Activated naive CD8-positive, alpha-beta T cell (primary cell): Measurements from ENCODE around the gene SPPL3.
A peak's percentile ranks its signal among the peaks of the same experiment; 100 is the strongest.
"Not testable (repeated sequence)": the region's sequence is repeated elsewhere in the genome, so short reads cannot be mapped to it uniquely, and the experiment has no call there.

Experiments
- H3K27ac Mint-ChIP-seq: one replicate; pipeline ENCODE4 v1.8.0; 2021; ENCODE audit warnings: mixed read lengths
- H3K27me3 Mint-ChIP-seq: one replicate; pipeline ENCODE4 v1.8.0; 2021; ENCODE audit warnings: mixed read lengths
- H3K36me3 Mint-ChIP-seq: one replicate; pipeline ENCODE4 v1.8.0; 2021; ENCODE audit warnings: mixed read lengths
- H3K4me1 Mint-ChIP-seq: one replicate; pipeline ENCODE4 v1.8.0; 2021; ENCODE audit warnings: low read depth, mixed read lengths
- H3K4me3 Mint-ChIP-seq: one replicate; pipeline ENCODE4 v1.8.0; 2021; ENCODE audit warnings: mild to moderate bottlenecking, mixed read lengths
- H3K9me3 Mint-ChIP-seq: one replicate; pipeline ENCODE4 v1.8.0; 2021; ENCODE audit warnings: low read depth, mixed read lengths

The SPPL3 gene

GRCh38 chr12:120904197-120904773 is at the start of gene SPPL3:
TSS of gene SPPL3 (minus strand) at chr12:120904358. CDS start at chr12:120903867, 491 bp downstream.
- H3K27me3 Mint-ChIP-seq: no peaks in the 10 kb centered on the region
- no peaks in the 10 kb centered on the region for H3K9me3 Mint-ChIP-seq
- H3K27ac Mint-ChIP-seq: peak within 1 kb of the TSS; percentile 97
- H3K4me1 Mint-ChIP-seq: peaks cover 31% of the 10 kb centered on the region
- peaks cover 1% of the 10 kb centered on the region for H3K36me3 Mint-ChIP-seq
- peak within 1 kb of the TSS; percentile 100 for H3K4me3 Mint-ChIP-seq

GRCh38 chr12:120950807-120951206 is 46.6 kb upstream of the SPPL3 start:
- H3K27ac Mint-ChIP-seq: no peak overlapping the region

GRCh38 chr12:120950260-120950799 is 46.2 kb upstream of the SPPL3 start:
- not testable (repeated sequence) for H3K27me3 Mint-ChIP-seq, H3K36me3 Mint-ChIP-seq, H3K4me1 Mint-ChIP-seq, H3K4me3 Mint-ChIP-seq, H3K9me3 Mint-ChIP-seq, H3K27ac Mint-ChIP-seq

More at GRCh38 chr12:120950807-120951206, 46.6 kb upstream of the SPPL3 start:
- H3K4me3 Mint-ChIP-seq: no peak overlapping the region
- no peaks in the 10 kb centered on the region for H3K27me3 Mint-ChIP-seq
- no peaks in the 10 kb centered on the region for H3K9me3 Mint-ChIP-seq
- H3K4me1 Mint-ChIP-seq: no peaks in the 10 kb centered on the region
- H3K36me3 Mint-ChIP-seq: no peaks in the 10 kb centered on the region

- H3K27me3 Mint-ChIP-seq, H3K9me3 Mint-ChIP-seq, H3K27ac Mint-ChIP-seq, H3K4me3 Mint-ChIP-seq, H3K36me3 Mint-ChIP-seq, H3K4me1 Mint-ChIP-seq: not testable (repeated sequence)
Observed at GRCh38 chr12:120945516-120945915, 41.4 kb upstream of the SPPL3 start.

- H3K4me1 Mint-ChIP-seq: peaks cover 2% of the 10 kb centered on the region
- peaks cover under 1% of the 10 kb centered on the region for H3K27me3 Mint-ChIP-seq
- H3K27ac Mint-ChIP-seq: no peak overlapping the region
- H3K4me3 Mint-ChIP-seq: no peak overlapping the region
- no peaks in the 10 kb centered on the region for H3K9me3 Mint-ChIP-seq
- no peaks in the 10 kb centered on the region for H3K36me3 Mint-ChIP-seq
Observed at GRCh38 chr12:120944645-120945217, 40.6 kb upstream of the SPPL3 start.

GRCh38 chr12:120943482-120943881 is 39.3 kb upstream of the SPPL3 start:
- H3K36me3 Mint-ChIP-seq: no peaks in the 10 kb centered on the region
- no peak overlapping the region for H3K27ac Mint-ChIP-seq
- H3K4me3 Mint-ChIP-seq: no peak overlapping the region
- H3K4me1 Mint-ChIP-seq: peaks cover 2% of the 10 kb centered on the region
- H3K27me3 Mint-ChIP-seq: peaks cover 3% of the 10 kb centered on the region
- H3K9me3 Mint-ChIP-seq: no peaks in the 10 kb centered on the region

- Mint-ChIP-seq H3K9me3 (no peaks in the 10 kb centered on the region), H3K27me3 (peaks cover 8% of the 10 kb centered on the region), H3K36me3 (no peaks in the 10 kb centered on the region), H3K27ac (no peak overlapping the region), H3K4me3 (no peak overlapping the region), H3K4me1 (peaks cover 2% of the 10 kb centered on the region)
Observed at GRCh38 chr12:120941846-120942405, 37.8 kb upstream of the SPPL3 start.

GRCh38 chr12:120941412-120941811 is 37.3 kb upstream of the SPPL3 start:
- Mint-ChIP-seq H3K4me1 (peaks cover 2% of the 10 kb centered on the region), H3K36me3 (no peaks in the 10 kb centered on the region), H3K9me3 (no peaks in the 10 kb centered on the region), H3K27ac (no peak overlapping the region), H3K27me3 (peaks cover 8% of the 10 kb centered on the region), H3K4me3 (no peak overlapping the region)

- Mint-ChIP-seq H3K27me3 (peaks cover 8% of the 10 kb centered on the region), H3K4me1 (peaks cover 2% of the 10 kb centered on the region), H3K27ac (no peak overlapping the region), H3K9me3 (no peaks in the 10 kb centered on the region), H3K36me3 (no peaks in the 10 kb centered on the region), H3K4me3 (no peak overlapping the region)
Observed at GRCh38 chr12:120940799-120941198, 36.6 kb upstream of the SPPL3 start.

GRCh38 chr12:120940006-120940405 is 35.8 kb upstream of the SPPL3 start:
- Mint-ChIP-seq H3K9me3 (no peaks in the 10 kb centered on the region), H3K4me3 (no peak overlapping the region), H3K27me3 (peaks cover 8% of the 10 kb centered on the region), H3K27ac (no peak overlapping the region), H3K36me3 (no peaks in the 10 kb centered on the region), H3K4me1 (peaks cover 2% of the 10 kb centered on the region)

- Mint-ChIP-seq H3K36me3 (no peaks in the 10 kb centered on the region), H3K4me3 (no peak overlapping the region), H3K4me1 (peaks cover under 1% of the 10 kb centered on the region), H3K27me3 (peaks cover 8% of the 10 kb centered on the region), H3K9me3 (no peaks in the 10 kb centered on the region), H3K27ac (no peak overlapping the region)
Observed at GRCh38 chr12:120939523-120939922, 35.4 kb upstream of the SPPL3 start.

- no peak overlapping the region for H3K4me3 Mint-ChIP-seq
- H3K9me3 Mint-ChIP-seq: no peaks in the 10 kb centered on the region
- peaks cover 8% of the 10 kb centered on the region for H3K27me3 Mint-ChIP-seq
- no peaks in the 10 kb centered on the region for H3K36me3 Mint-ChIP-seq
- no peaks in the 10 kb centered on the region for H3K4me1 Mint-ChIP-seq
- H3K27ac Mint-ChIP-seq: no peak overlapping the region
Observed at GRCh38 chr12:120938496-120938895, 34.3 kb upstream of the SPPL3 start.

- H3K36me3 Mint-ChIP-seq: no peaks in the 10 kb centered on the region
- H3K4me1 Mint-ChIP-seq: no peaks in the 10 kb centered on the region
- H3K4me3 Mint-ChIP-seq: no peak overlapping the region
- H3K27me3 Mint-ChIP-seq: peaks cover 8% of the 10 kb centered on the region
- no peaks in the 10 kb centered on the region for H3K9me3 Mint-ChIP-seq
- no peak overlapping the region for H3K27ac Mint-ChIP-seq
Observed at GRCh38 chr12:120936197-120936596, 32.0 kb upstream of the SPPL3 start.

- Mint-ChIP-seq H3K36me3 (no peaks in the 10 kb centered on the region), H3K4me3 (no peak overlapping the region), H3K9me3 (no peaks in the 10 kb centered on the region), H3K27ac (no peak overlapping the region), H3K27me3 (peaks cover 5% of the 10 kb centered on the region), H3K4me1 (no peaks in the 10 kb centered on the region)
Observed at GRCh38 chr12:120933786-120934185, 29.6 kb upstream of the SPPL3 start.

GRCh38 chr12:120932956-120933526 is 28.9 kb upstream of the SPPL3 start:
- H3K27me3 Mint-ChIP-seq: peaks cover 2% of the 10 kb centered on the region
- H3K9me3 Mint-ChIP-seq: no peaks in the 10 kb centered on the region
- H3K4me3 Mint-ChIP-seq: no peak overlapping the region
- H3K27ac Mint-ChIP-seq: no peak overlapping the region
- no peaks in the 10 kb centered on the region for H3K36me3 Mint-ChIP-seq
- H3K4me1 Mint-ChIP-seq: no peaks in the 10 kb centered on the region
